Gastrocnemius medialis (tissue), 4 donors: ENCODE measurements around the gene MKI67. TPM values are rescaled to one million over a fixed set of nuclear protein-coding genes. Genes with fewer than 3 reads are reported as not detected.
A peak's percentile ranks its signal among the peaks of the same experiment; 100 is the strongest.

Experiments
- ATAC-seq, 2 donors: fragments of 150-250 bp; one replicate each; pipeline ENCODE4 v1.9.1; 2016
- DNase-seq, 2 donors: peaks; one replicate each; pipeline ENCODE4 v3.0.0-alpha.2; 2019
- H3K27ac ChIP-seq, 4 donors: fragments of 200-600 bp; sonication (generic); 1 replicate in 1 of 4; 2 replicates in 3 of 4; pipeline ENCODE4 v1.5.1; 2016 to 2018; ENCODE audit warnings: mild to moderate bottlenecking in 2 of 4, moderate library complexity in 1 of 4
- H3K27me3 ChIP-seq, 3 donors: fragments of 200-600 bp; sonication (generic) in 2 of 3; 1 replicate in 1 of 3; 2 replicates in 2 of 3; pipeline versions ENCODE4 v1.5.1 to v1.6.0; 2016 to 2019; ENCODE audit warnings: mild to moderate bottlenecking in 1 of 3, moderate library complexity in 1 of 3
- H3K36me3 ChIP-seq, 2 donors: fragments of 200-600 bp; sonication (generic) in 1 of 2; one replicate each; pipeline ENCODE4 v1.5.1; 2017 to 2018
- H3K4me1 ChIP-seq, 2 donors: fragments of 200-600 bp; sonication (generic) in 1 of 2; one replicate each; pipeline ENCODE4 v1.5.1; 2016 to 2017; ENCODE audit warnings: mild to moderate bottlenecking in 2 of 2
- H3K4me3 ChIP-seq, 4 donors: fragments of 200-600 bp; sonication (generic) in 3 of 4; 1 replicate in 1 of 4; 2 replicates in 3 of 4; pipeline ENCODE4 v1.5.1; 2016 to 2019; ENCODE audit warnings: mild to moderate bottlenecking in 2 of 4
- H3K9me3 ChIP-seq, 3 donors: fragments of 200-600 bp; sonication (generic) in 2 of 3; 1 replicate in 1 of 3; 2 replicates in 2 of 3; pipeline ENCODE4 v1.5.1; 2016 to 2019
- POLR2A ChIP-seq, 2 donors: fragments of 450-650 bp; IDR thresholded peaks; one replicate each; pipeline ENCODE4 v1.6.1; 2017; ENCODE audit warnings: antibody characterized with exemption in 2 of 2, mild to moderate bottlenecking in 2 of 2, moderate library complexity in 2 of 2
- in situ Hi-C, 4 donors: fragments of 200-750 bp; cut with MboI; loops; one replicate each; pipeline versions ENCODE4 v1.15.0 to v1.8.0; 2017; ENCODE audit warnings: low sequenced_read_pairs in 4 of 4
- intact Hi-C: fragments of 100-400 bp; cut with DNase I; formaldehyde crosslinking; loops from one replicate; pipeline ENCODE4 v1.15.1; 2023; ENCODE audit warnings: low total_unique reads
- total RNA-seq, 4 donors: library from RNA; depleted of rRNA; stranded (reverse); fragments of >200 nt; gene quantifications; one replicate each; pipeline versions ENCODE4 v1.1.0 to v1.2.3, GENCODE V29; 2016
- TF ChIP-seq, protein P1 (sequence below), 5 experiments: fragments of 450-650 bp in 3 of 5; fragments of 200-600 bp in 2 of 5; sonication (generic) in 2 of 5; IDR thresholded peaks in 4 of 5; conservative IDR thresholded peaks in 1 of 5; 1 replicate in 4 of 5; 2 replicates in 1 of 5; pipeline ENCODE4 v1.5.1; 2016 to 2019; ENCODE audit warnings: antibody characterized with exemption in 5 of 5, mild to moderate bottlenecking in 3 of 5, moderate library complexity in 3 of 5

MKI67 gene
- total RNA-seq, 4 donors from 2014 or later: 0.25 to 1.4 (median 0.65) TPM; not detected in 1

DNA sequence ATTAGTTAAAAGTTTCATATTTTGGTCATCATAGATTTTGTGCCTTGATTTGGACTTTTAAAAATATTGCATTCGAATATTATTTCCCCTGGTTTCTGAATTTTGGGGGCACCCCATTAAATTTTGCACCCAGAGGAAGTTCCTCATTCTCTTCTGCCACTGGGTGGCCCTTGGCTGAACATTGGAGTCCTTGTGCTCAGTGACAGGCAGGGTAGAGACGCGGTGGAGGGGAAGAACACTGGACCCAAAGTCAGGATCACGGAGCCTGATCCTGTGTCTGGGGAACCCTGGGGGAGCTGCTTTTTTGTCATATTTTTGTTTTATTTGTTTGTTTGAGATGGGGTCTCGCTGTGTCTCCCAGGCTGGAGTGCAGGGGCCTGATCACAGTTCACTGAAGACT, 74.7 kb downstream of the MKI67 start:
- Histone ChIP-seq H3K4me1 (no peaks in the 10 kb centered on the region), H3K4me3 (no peak overlapping the region), H3K27me3 (no peaks in the 10 kb centered on the region), H3K9me3 (no peaks in the 10 kb centered on the region), H3K36me3 (no peaks in the 10 kb centered on the region), H3K27ac (peak overlapping the region in 2 of 4 donors; percentile 31 to 40)
- ATAC-seq (no peak), DNase-seq (no peak)
- in situ Hi-C loops (no loop called here), intact Hi-C loops (no loop called here)
- TF ChIP-seq, protein P1, sequence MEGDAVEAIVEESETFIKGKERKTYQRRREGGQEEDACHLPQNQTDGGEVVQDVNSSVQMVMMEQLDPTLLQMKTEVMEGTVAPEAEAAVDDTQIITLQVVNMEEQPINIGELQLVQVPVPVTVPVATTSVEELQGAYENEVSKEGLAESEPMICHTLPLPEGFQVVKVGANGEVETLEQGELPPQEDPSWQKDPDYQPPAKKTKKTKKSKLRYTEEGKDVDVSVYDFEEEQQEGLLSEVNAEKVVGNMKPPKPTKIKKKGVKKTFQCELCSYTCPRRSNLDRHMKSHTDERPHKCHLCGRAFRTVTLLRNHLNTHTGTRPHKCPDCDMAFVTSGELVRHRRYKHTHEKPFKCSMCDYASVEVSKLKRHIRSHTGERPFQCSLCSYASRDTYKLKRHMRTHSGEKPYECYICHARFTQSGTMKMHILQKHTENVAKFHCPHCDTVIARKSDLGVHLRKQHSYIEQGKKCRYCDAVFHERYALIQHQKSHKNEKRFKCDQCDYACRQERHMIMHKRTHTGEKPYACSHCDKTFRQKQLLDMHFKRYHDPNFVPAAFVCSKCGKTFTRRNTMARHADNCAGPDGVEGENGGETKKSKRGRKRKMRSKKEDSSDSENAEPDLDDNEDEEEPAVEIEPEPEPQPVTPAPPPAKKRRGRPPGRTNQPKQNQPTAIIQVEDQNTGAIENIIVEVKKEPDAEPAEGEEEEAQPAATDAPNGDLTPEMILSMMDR (IDR thresholded peaks at IDR 0.05 in 4 of 5, conservative IDR thresholded peaks at IDR 0.05 in 1 of 5): no peak
- TF ChIP-seq POLR2A (IDR thresholded peaks at IDR 0.05): no peak

DNA sequence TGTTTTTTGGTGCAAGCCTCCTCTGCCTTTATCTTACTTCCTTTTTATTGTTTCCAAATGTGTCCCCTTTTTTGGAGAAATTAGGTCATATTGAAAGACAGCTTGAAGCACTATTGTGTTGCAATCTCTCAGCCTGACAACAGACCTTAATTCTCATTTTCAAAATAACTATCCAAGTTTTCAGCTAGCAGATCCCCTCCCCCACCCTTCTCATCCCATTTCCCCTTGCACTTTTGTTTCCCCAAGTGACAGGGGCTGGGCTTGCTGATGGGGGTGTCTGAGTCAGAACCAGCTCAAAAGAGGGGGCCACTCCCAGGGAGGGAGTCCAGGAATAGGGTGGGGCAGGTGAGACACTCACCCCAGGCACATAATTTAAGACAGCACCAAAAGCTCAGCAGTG, 75.3 kb downstream of the MKI67 start:
- DNase-seq (peak in 1 of 2 donors; percentile 39), ATAC-seq (peak; percentile 47 to 65)
- no peaks in the 10 kb centered on the region for H3K9me3 ChIP-seq
- H3K4me1 ChIP-seq: no peaks in the 10 kb centered on the region
- H3K27ac ChIP-seq: peak overlapping the region in 2 of 4 donors; percentile 31 to 40
- intact Hi-C loops: no loop called here
- no peaks in the 10 kb centered on the region for H3K36me3 ChIP-seq
- H3K27me3 ChIP-seq: no peaks in the 10 kb centered on the region
- in situ Hi-C loops: no loop called here
- TF ChIP-seq POLR2A (IDR thresholded peaks at IDR 0.05): no peak
- TF ChIP-seq, protein P1 (IDR thresholded peaks at IDR 0.05 in 4 of 5, conservative IDR thresholded peaks at IDR 0.05 in 1 of 5): no peak
- no peak overlapping the region for H3K4me3 ChIP-seq

DNA sequence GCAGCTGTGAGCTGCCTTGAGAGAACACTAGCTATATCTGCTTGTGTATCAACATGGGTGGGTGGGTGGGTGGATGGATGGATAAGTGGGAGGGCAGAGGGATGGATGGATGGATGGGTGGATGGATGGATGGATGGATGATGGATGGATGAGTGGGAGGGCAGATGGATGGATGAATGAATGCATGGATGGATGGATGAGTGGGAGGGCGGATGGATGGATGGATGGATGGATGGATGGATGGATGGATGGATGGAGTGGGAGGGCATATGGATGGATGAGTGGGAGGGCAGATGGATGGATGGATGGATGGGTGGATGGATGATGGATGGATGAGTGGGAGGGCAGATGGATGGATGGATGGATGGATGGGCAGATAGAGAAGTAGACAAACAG, 76.1 kb downstream of the MKI67 start:
- no peak for TF ChIP-seq POLR2A (IDR thresholded peaks at IDR 0.05)
- TF ChIP-seq, protein P1 (IDR thresholded peaks at IDR 0.05 in 4 of 5, conservative IDR thresholded peaks at IDR 0.05 in 1 of 5): no peak
- intact Hi-C loops: no loop called here
- ATAC-seq: no peak
- Histone ChIP-seq H3K4me3 (no peak overlapping the region), H3K9me3 (no peaks in the 10 kb centered on the region), H3K4me1 (no peaks in the 10 kb centered on the region), H3K36me3 (no peaks in the 10 kb centered on the region), H3K27me3 (no peaks in the 10 kb centered on the region), H3K27ac (no peak overlapping the region)
- in situ Hi-C loops: no loop called here
- no peak for DNase-seq

DNA sequence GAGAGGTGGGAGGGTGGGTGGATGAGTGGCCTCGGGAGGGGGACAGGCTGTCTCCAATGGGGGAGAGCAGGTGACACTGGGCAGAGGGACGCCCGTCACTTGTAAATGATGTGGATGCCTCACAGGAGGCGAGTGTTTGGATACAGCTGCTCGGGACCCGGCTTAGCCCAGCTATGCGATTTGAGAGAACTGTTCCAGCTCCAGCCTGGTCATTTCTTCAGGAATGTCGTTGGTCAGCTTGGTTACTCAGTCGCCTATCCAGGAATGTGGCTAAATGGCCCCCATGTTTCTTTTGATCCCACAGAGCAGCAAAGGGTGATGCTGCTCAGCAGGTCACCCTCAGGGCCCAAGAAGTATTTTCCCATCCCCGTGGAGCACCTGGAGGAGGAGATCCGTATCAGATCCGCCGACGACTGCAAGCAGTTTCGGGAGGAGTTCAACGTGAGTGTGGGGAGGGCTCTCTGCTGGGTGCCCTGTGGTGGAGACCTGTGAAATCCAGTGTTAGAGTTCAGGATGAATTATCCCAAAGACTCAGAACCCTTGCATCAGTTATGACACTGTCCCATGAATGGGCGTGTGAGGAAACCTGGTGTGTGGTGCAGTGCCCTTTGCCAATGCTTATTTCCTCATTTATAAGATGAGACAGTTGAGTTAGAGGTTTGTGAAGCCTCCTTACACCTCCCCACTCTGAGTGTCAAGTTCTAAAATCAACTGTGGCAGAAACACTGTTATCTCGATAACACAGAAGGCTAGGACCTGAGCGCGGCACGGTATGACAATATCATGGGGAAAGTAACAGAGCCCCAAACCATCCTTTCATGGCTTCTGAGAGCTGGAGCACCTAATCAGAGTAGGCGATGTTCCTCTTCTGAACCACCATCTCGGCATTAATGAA, 76.8 kb downstream of the MKI67 start:
- no peaks in the 10 kb centered on the region for H3K4me1 ChIP-seq
- no peaks in the 10 kb centered on the region for H3K36me3 ChIP-seq
- no peak for ATAC-seq
- H3K9me3 ChIP-seq: no peaks in the 10 kb centered on the region
- intact Hi-C loops (no loop called here), in situ Hi-C loops (no loop called here)
- TF ChIP-seq, protein P1 (IDR thresholded peaks at IDR 0.05 in 4 of 5, conservative IDR thresholded peaks at IDR 0.05 in 1 of 5): no peak
- no peak for TF ChIP-seq POLR2A (IDR thresholded peaks at IDR 0.05)
- peak overlapping the region in 2 of 4 donors; percentile 48 to 57 for H3K27ac ChIP-seq
- H3K4me3 ChIP-seq: no peak overlapping the region
- no peak for DNase-seq
- H3K27me3 ChIP-seq: no peaks in the 10 kb centered on the region
